HEK293 (cell line): ENCODE data around the gene SIPA1.

ENCODE experiments used
- GFI1B ChIP-seq: fragments of 450-650 bp; formaldehyde crosslinking; IDR thresholded peaks from 2 replicates; pipeline ENCODE4 v1.5.1; 2016; ENCODE audit warnings: missing biosample characterization, missing genetic modification characterization
- GLIS1 ChIP-seq: fragments of 450-650 bp; formaldehyde crosslinking; IDR thresholded peaks from 2 replicates; pipeline ENCODE4 v1.5.1; 2016; ENCODE audit warnings: missing biosample characterization, missing genetic modification characterization
- IKZF3 ChIP-seq: fragments of 450-650 bp; IDR thresholded peaks from 2 replicates; pipeline ENCODE4 v1.5.0; 2018; ENCODE audit warnings: missing biosample characterization, mild to moderate bottlenecking, missing genetic modification characterization, moderate library complexity
- KLF10 ChIP-seq: fragments of 450-650 bp; IDR thresholded peaks from 2 replicates; pipeline ENCODE4 v1.5.1; 2018; ENCODE audit warnings: missing biosample characterization, mild to moderate bottlenecking, missing genetic modification characterization
- KLF8 ChIP-seq: fragments of 450-650 bp; formaldehyde crosslinking; IDR thresholded peaks from 2 replicates; pipeline ENCODE4 v1.5.1; 2016; ENCODE audit warnings: missing biosample characterization, missing genetic modification characterization
- KLF9 ChIP-seq: fragments of 450-650 bp; formaldehyde crosslinking; IDR thresholded peaks from 2 replicates; pipeline ENCODE4 v1.5.1; 2016; ENCODE audit warnings: missing biosample characterization, missing genetic modification characterization, low read depth
- PATZ1 ChIP-seq: fragments of 450-650 bp; formaldehyde crosslinking; IDR thresholded peaks from 2 replicates; pipeline ENCODE4 v1.5.1; 2016; ENCODE audit warnings: missing biosample characterization, missing genetic modification characterization
- PRDM6 ChIP-seq: fragments of 450-650 bp; formaldehyde crosslinking; IDR thresholded peaks from 2 replicates; pipeline ENCODE4 v1.5.1; 2017; ENCODE audit warnings: missing biosample characterization, missing genetic modification characterization
- SP3 ChIP-seq: fragments of 450-650 bp; formaldehyde crosslinking; IDR thresholded peaks from 2 replicates; pipeline ENCODE4 v1.5.1; 2016; ENCODE audit warnings: missing biosample characterization, missing genetic modification characterization
- TSHZ1 ChIP-seq: fragments of 450-650 bp; formaldehyde crosslinking; IDR thresholded peaks from 2 replicates; pipeline ENCODE4 v1.5.1; 2016; ENCODE audit warnings: missing biosample characterization, missing genetic modification characterization, borderline replicate concordance
- WT1 ChIP-seq: fragments of 450-650 bp; formaldehyde crosslinking; IDR thresholded peaks from 2 replicates; pipeline ENCODE4 v1.5.1; 2016; ENCODE audit warnings: missing biosample characterization, missing genetic modification characterization
- ZBTB1 ChIP-seq: fragments of 450-650 bp; formaldehyde crosslinking; IDR thresholded peaks from 2 replicates; pipeline ENCODE4 v1.5.1; 2016; ENCODE audit warnings: missing biosample characterization, missing genetic modification characterization
- ZBTB17 ChIP-seq: fragments of 450-650 bp; formaldehyde crosslinking; IDR thresholded peaks from 2 replicates; pipeline ENCODE4 v1.5.1; 2016; ENCODE audit warnings: missing biosample characterization, missing genetic modification characterization
- ZNF114 ChIP-seq: fragments of 450-650 bp; formaldehyde crosslinking; IDR thresholded peaks from 2 replicates; pipeline ENCODE4 v1.5.0; 2017; ENCODE audit warnings: missing biosample characterization, missing genetic modification characterization
- ZNF169 ChIP-seq: fragments of 450-650 bp; formaldehyde crosslinking; IDR thresholded peaks from 2 replicates; pipeline ENCODE4 v1.5.1; 2016; ENCODE audit warnings: missing biosample characterization, missing genetic modification characterization
- ZNF184 ChIP-seq: fragments of 450-650 bp; IDR thresholded peaks from 2 replicates; pipeline ENCODE4 v1.5.1; 2018; ENCODE audit warnings: missing biosample characterization, mild to moderate bottlenecking, missing genetic modification characterization
- ZNF366 ChIP-seq: fragments of 450-650 bp; formaldehyde crosslinking; conservative IDR thresholded peaks from 2 replicates; pipeline ENCODE4 v1.5.1; 2016; ENCODE audit warnings: missing biosample characterization, missing genetic modification characterization
- ZNF398 ChIP-seq: fragments of 450-650 bp; formaldehyde crosslinking; IDR thresholded peaks from 2 replicates; pipeline ENCODE4 v1.5.1; 2017; ENCODE audit warnings: missing biosample characterization, missing genetic modification characterization
- ZNF433 ChIP-seq: fragments of 450-650 bp; formaldehyde crosslinking; IDR thresholded peaks from 2 replicates; pipeline ENCODE4 v1.5.1; 2016; ENCODE audit warnings: missing biosample characterization, missing genetic modification characterization, low read depth
- ZNF473 ChIP-seq: fragments of 450-650 bp; formaldehyde crosslinking; IDR thresholded peaks from 2 replicates; pipeline ENCODE4 v1.5.1; 2017; ENCODE audit warnings: missing biosample characterization, missing genetic modification characterization
- ZNF501 ChIP-seq: fragments of 450-650 bp; formaldehyde crosslinking; IDR thresholded peaks from 2 replicates; pipeline ENCODE4 v1.5.1; 2016; ENCODE audit warnings: missing biosample characterization, missing genetic modification characterization
- ZNF510 ChIP-seq: fragments of 450-650 bp; formaldehyde crosslinking; IDR thresholded peaks from 2 replicates; pipeline ENCODE4 v1.5.1; 2018; ENCODE audit warnings: mild to moderate bottlenecking, missing genetic modification characterization, missing biosample characterization; ENCODE audit not compliant: insufficient replicate concordance
- ZNF529 ChIP-seq: fragments of 450-650 bp; formaldehyde crosslinking; IDR thresholded peaks from 2 replicates; pipeline ENCODE4 v1.5.1; 2017; ENCODE audit warnings: missing genetic modification characterization, missing biosample characterization; ENCODE audit not compliant: insufficient replicate concordance
- ZNF560 ChIP-seq: fragments of 450-650 bp; formaldehyde crosslinking; IDR thresholded peaks from 2 replicates; pipeline ENCODE4 v1.5.1; 2017; ENCODE audit warnings: missing biosample characterization, missing genetic modification characterization, borderline replicate concordance
- ZNF561 ChIP-seq: fragments of 450-650 bp; IDR thresholded peaks from 2 replicates; pipeline ENCODE4 v1.5.1; 2018; ENCODE audit warnings: missing biosample characterization, missing genetic modification characterization, borderline replicate concordance
- ZNF580 ChIP-seq: fragments of 450-650 bp; formaldehyde crosslinking; IDR thresholded peaks from 2 replicates; pipeline ENCODE4 v1.5.1; 2016; ENCODE audit warnings: missing biosample characterization, missing genetic modification characterization
- ZNF645 ChIP-seq: fragments of 450-650 bp; formaldehyde crosslinking; IDR thresholded peaks from 2 replicates; pipeline ENCODE4; 2016; ENCODE audit warnings: missing biosample characterization, missing genetic modification characterization
- ZNF664 ChIP-seq: fragments of 450-650 bp; formaldehyde crosslinking; IDR thresholded peaks from 2 replicates; pipeline ENCODE4 v1.5.1; 2016; ENCODE audit warnings: missing biosample characterization, missing genetic modification characterization
- ZNF843 ChIP-seq: fragments of 450-650 bp; formaldehyde crosslinking; IDR thresholded peaks from 2 replicates; pipeline ENCODE4 v1.5.1; 2016; ENCODE audit warnings: missing biosample characterization, missing genetic modification characterization

Gene SIPA1

GRCh38 chr11:65662799-65663638 lies 25.1 kb downstream of the SIPA1 start, which contains the start of gene RELA (continued):
- TF ChIP-seq ZNF398 (tag by site-specific recombination) = peak; percentile 31; the same call in 1 of the 2 replicates
- no peak for TF ChIP-seq ZNF645 (tag by site-specific recombination)
- TF ChIP-seq ZNF473 (tag by site-specific recombination) = no peak
- TF ChIP-seq IKZF3 (tag by site-specific recombination) = no peak
- no peak for TF ChIP-seq ZNF169 (tag by site-specific recombination)
- peak; percentile 32; the same call in 1 of the 2 replicates for TF ChIP-seq KLF9 (tag by site-specific recombination)
- no peak for TF ChIP-seq GFI1B (tag by site-specific recombination)
- no peak for TF ChIP-seq ZNF366 (tag by site-specific recombination)
- no peak for TF ChIP-seq ZNF664 (tag by site-specific recombination)
- TF ChIP-seq KLF8 (tag by site-specific recombination) = peak; percentile 90
- no peak for TF ChIP-seq ZNF510 (tag by site-specific recombination)
- TF ChIP-seq GLIS1 (tag by site-specific recombination) = no peak
- no peak for TF ChIP-seq ZNF184 (tag by site-specific recombination)
- TF ChIP-seq WT1 (tag by site-specific recombination) = peak; percentile 55; the same call in 1 of the 2 replicates
- TF ChIP-seq ZNF580 = no peak
- no peak for TF ChIP-seq PRDM6 (tag by site-specific recombination)
- TF ChIP-seq ZBTB17 (tag by site-specific recombination) = peak; percentile 63
- peak; percentile 81 for TF ChIP-seq KLF10 (tag by site-specific recombination)
- peak; percentile 57; the same call in 1 of the 2 replicates for TF ChIP-seq ZNF561
- no peak for TF ChIP-seq ZNF114
- TF ChIP-seq ZNF501 (tag by site-specific recombination) = peak; percentile 90
- TF ChIP-seq SP3 (tag by site-specific recombination) = peak; percentile 58
- no peak for TF ChIP-seq ZBTB1
- TF ChIP-seq ZNF560 (tag by site-specific recombination) = no peak
- TF ChIP-seq ZNF843 (tag by site-specific recombination) = peak; percentile 25; the same call in 1 of the 2 replicates
- no peak for TF ChIP-seq ZNF433
- peak; percentile 86 for TF ChIP-seq PATZ1
- no peak for TF ChIP-seq ZNF529 (tag by site-specific recombination)
- TF ChIP-seq TSHZ1 (tag by site-specific recombination) = no peak
